Tibial artery (tissue), 4 donors: Measurements from ENCODE around the gene ITGA7.
A peak's percentile ranks its signal among the peaks of the same experiment; 100 is the strongest.

Source experiments
- DNase-seq, 2 donors: peaks; one replicate each; pipeline ENCODE4 v3.0.0-alpha.2; 2019
- H3K27ac ChIP-seq, 2 donors: fragments of 200-600 bp; sonication (generic) in 1 of 2; 1 replicate in 1 of 2; 2 replicates in 1 of 2; pipeline ENCODE4 v1.5.1; 2018 to 2019; ENCODE audit warnings: mild to moderate bottlenecking in 1 of 2
- H3K27me3 ChIP-seq, 2 donors: fragments of 200-600 bp; sonication (generic) in 1 of 2; one replicate each; pipeline versions ENCODE4 v1.5.1 to v1.6.0; 2016 to 2019
- H3K36me3 ChIP-seq, 3 donors: fragments of 200-600 bp; sonication (generic) in 2 of 3; one replicate each; pipeline ENCODE4 v1.5.1; 2016 to 2019; ENCODE audit warnings: mild to moderate bottlenecking in 2 of 3
- H3K4me1 ChIP-seq, 4 donors: fragments of 200-600 bp; sonication (generic) in 2 of 4; 1 replicate in 3 of 4; 2 replicates in 1 of 4; pipeline ENCODE4 v1.5.1; 2016 to 2019
- H3K4me3 ChIP-seq, 2 donors: fragments of 200-600 bp; sonication (generic) in 1 of 2; 1 replicate in 1 of 2; 2 replicates in 1 of 2; pipeline ENCODE4 v1.5.1; 2018 to 2019; ENCODE audit warnings: mild to moderate bottlenecking in 2 of 2
- H3K9me3 ChIP-seq, 3 donors: fragments of 200-600 bp; sonication (generic) in 1 of 3; one replicate each; pipeline ENCODE4 v1.5.1; 2016 to 2019
- intact Hi-C: fragments of 100-400 bp; cut with DNase I; formaldehyde crosslinking; loops from one replicate; pipeline ENCODE4 v1.15.0; 2023; ENCODE audit warnings: low total_unique reads
- TF ChIP-seq, protein P1 (sequence below), 2 experiments: fragments of 200-600 bp in 1 of 2; fragments of 450-650 bp in 1 of 2; IDR thresholded peaks; one replicate each; pipeline ENCODE4 v1.5.1; 2017 to 2019; ENCODE audit warnings: antibody characterized with exemption in 2 of 2, mild to moderate bottlenecking in 1 of 2, moderate library complexity in 1 of 2

The ITGA7 gene, protein sequence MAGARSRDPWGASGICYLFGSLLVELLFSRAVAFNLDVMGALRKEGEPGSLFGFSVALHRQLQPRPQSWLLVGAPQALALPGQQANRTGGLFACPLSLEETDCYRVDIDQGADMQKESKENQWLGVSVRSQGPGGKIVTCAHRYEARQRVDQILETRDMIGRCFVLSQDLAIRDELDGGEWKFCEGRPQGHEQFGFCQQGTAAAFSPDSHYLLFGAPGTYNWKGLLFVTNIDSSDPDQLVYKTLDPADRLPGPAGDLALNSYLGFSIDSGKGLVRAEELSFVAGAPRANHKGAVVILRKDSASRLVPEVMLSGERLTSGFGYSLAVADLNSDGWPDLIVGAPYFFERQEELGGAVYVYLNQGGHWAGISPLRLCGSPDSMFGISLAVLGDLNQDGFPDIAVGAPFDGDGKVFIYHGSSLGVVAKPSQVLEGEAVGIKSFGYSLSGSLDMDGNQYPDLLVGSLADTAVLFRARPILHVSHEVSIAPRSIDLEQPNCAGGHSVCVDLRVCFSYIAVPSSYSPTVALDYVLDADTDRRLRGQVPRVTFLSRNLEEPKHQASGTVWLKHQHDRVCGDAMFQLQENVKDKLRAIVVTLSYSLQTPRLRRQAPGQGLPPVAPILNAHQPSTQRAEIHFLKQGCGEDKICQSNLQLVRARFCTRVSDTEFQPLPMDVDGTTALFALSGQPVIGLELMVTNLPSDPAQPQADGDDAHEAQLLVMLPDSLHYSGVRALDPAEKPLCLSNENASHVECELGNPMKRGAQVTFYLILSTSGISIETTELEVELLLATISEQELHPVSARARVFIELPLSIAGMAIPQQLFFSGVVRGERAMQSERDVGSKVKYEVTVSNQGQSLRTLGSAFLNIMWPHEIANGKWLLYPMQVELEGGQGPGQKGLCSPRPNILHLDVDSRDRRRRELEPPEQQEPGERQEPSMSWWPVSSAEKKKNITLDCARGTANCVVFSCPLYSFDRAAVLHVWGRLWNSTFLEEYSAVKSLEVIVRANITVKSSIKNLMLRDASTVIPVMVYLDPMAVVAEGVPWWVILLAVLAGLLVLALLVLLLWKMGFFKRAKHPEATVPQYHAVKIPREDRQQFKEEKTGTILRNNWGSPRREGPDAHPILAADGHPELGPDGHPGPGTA

DNA sequence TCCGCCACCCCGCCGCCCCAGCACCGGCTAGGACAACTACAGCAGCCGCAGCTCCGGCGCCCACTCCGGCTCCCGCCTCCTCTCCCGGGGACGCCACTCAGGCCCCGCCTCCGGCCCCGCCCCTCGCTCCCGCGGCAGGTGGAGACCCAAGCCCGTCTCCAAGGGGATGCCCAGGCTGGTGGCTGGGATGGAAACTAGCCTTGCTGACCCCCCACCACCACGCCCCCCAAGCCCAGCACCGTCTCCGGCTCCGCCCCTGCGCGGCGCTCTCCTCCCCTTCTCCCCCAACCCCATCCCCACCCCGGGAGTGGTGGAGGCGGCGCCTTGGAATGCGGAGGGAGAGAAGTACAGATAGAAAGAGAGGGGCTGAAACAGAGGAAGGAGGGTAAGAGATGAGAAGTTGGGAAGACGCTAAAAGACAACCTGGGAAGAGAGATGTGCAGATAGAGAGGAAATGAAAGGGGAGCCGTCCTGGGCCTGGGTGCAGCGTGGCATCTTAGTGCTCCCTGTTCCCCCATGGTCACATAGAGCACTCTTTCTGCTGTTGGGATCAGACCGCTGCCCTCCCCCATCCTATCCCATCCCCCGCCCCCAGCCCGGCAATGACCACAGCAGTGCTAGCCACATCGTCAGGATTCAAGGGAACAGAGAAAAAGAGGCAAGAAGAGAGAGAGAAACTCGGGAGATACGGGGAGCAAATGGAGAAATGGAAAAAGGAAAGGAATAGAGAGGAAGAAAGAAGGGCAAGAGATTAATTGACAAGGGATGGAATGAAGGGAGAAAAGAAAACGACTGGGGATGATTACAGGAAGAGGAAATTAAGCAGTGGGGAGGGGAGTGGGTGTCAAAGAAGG is at the start of gene ITGA7:
ITGA7 (minus strand) TSS at position 64 of the 854 bp plus-strand sequence. CDS start 222 bp downstream, outside the sequence.
- TF ChIP-seq, protein P1, sequence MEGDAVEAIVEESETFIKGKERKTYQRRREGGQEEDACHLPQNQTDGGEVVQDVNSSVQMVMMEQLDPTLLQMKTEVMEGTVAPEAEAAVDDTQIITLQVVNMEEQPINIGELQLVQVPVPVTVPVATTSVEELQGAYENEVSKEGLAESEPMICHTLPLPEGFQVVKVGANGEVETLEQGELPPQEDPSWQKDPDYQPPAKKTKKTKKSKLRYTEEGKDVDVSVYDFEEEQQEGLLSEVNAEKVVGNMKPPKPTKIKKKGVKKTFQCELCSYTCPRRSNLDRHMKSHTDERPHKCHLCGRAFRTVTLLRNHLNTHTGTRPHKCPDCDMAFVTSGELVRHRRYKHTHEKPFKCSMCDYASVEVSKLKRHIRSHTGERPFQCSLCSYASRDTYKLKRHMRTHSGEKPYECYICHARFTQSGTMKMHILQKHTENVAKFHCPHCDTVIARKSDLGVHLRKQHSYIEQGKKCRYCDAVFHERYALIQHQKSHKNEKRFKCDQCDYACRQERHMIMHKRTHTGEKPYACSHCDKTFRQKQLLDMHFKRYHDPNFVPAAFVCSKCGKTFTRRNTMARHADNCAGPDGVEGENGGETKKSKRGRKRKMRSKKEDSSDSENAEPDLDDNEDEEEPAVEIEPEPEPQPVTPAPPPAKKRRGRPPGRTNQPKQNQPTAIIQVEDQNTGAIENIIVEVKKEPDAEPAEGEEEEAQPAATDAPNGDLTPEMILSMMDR (IDR thresholded peaks at IDR 0.05) = no peak
- peak within 1 kb of the TSS; percentile 94 to 96 for H3K4me3 ChIP-seq
- no peaks in the 10 kb centered on the region for H3K27me3 ChIP-seq
- peak within 1 kb of the TSS; percentile 96 to 98 for H3K27ac ChIP-seq
- H3K4me1 ChIP-seq = peaks cover 0 to 74% (median 43%) of the 10 kb centered on the region in 4 donors
- intact Hi-C loops = no loop called here
- H3K36me3 ChIP-seq = no peaks in the 10 kb centered on the region
- no peaks in the 10 kb centered on the region for H3K9me3 ChIP-seq
- peak; percentile 59 to 93 for DNase-seq

DNA sequence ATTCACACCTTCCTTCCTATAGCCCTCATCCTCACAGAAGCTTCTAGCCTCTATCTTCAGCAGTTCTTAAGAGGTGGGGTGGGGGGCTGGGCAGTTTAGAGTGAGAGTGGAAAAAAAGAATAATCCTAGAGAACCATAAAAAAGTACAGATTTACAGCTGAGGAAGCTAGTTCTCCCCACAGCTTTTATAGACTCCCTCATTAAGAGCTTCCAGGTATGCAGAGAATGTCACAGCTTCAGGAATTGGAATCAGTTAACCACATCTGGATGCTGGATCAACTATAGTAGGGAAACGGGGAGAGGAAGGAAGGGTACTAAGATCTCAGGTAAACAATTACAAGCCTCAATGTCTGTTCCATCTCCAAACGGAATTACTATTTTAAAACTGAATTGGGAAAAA is 47.5 kb upstream of the ITGA7 start:
- no peaks in the 10 kb centered on the region for H3K4me1 ChIP-seq
- H3K27me3 ChIP-seq = no peaks in the 10 kb centered on the region
- intact Hi-C loops = no loop called here
- H3K9me3 ChIP-seq = no peaks in the 10 kb centered on the region
- peaks cover 70 to 93% (median 75%) of the 10 kb centered on the region in 3 donors for H3K36me3 ChIP-seq
- no peak for DNase-seq
- no peak overlapping the region for H3K27ac ChIP-seq
- TF ChIP-seq, protein P1 (IDR thresholded peaks at IDR 0.05) = no peak
- no peak overlapping the region for H3K4me3 ChIP-seq

DNA sequence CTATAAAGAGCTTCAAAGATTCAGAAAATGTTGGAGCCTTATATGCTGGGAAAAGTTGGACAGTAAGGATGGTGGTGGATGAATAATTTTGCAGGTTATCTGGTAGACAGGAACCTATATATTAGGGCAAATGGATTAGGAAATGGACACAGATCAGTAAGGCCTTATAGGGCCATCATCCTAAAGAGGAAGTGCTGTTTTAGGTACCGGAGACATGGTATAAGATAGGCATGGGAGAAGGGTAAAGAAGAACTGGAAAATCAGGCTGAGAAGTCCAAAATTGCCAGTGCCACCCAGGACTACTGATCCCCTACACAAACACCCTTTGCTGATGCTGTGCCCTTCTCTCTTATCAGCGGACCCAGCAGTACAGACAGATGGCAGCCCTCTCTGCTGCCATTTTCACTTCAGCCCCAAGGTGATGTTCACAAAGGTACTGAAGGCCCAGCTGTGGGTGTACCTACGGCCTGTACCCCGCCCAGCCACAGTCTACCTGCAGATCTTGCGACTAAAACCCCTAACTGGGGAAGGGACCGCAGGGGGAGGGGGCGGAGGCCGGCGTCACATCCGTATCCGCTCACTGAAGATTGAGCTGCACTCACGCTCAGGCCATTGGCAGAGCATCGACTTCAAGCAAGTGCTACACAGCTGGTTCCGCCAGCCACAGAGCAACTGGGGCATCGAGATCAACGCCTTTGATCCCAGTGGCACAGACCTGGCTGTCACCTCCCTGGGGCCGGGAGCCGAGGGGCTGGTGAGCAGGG is 40.7 kb upstream of the ITGA7 start:
- Histone ChIP-seq H3K27me3 (no peaks in the 10 kb centered on the region), H3K9me3 (no peaks in the 10 kb centered on the region), H3K4me1 (peaks cover 0 to 30% (median 23%) of the 10 kb centered on the region in 4 donors), H3K27ac (no peak overlapping the region), H3K36me3 (peaks cover 19 to 31% (median 25%) of the 10 kb centered on the region in 3 donors), H3K4me3 (no peak overlapping the region)
- TF ChIP-seq, protein P1 (IDR thresholded peaks at IDR 0.05) = no peak
- DNase-seq = no peak
- intact Hi-C loops = loop anchor here (5.0 kb wide), 1 partner anchor 59 kb away; no protein-coding TSS in a partner anchor

DNA sequence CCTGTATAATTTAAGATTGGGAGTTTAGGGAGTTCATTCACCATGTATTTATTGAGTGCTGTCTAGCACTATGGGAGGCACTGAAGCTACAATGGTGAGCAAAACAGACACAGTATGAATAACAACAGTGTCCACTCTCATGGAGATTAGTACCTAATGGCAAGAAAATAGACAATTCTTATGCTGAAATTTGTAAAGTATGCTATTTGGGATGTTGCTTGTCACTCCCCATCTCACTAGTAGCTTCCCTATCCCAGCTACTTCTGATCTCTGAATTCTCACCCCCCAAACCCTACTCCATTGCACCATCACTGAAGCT is 39.2 kb upstream of the ITGA7 start:
- no peak overlapping the region for H3K4me3 ChIP-seq
- peaks cover 0 to 34% (median 26%) of the 10 kb centered on the region in 4 donors for H3K4me1 ChIP-seq
- no peaks in the 10 kb centered on the region for H3K27me3 ChIP-seq
- TF ChIP-seq, protein P1 (IDR thresholded peaks at IDR 0.05) = no peak
- intact Hi-C loops = loop anchor here (5.0 kb wide), 1 partner anchor 60 kb away; no protein-coding TSS in a partner anchor
- peaks cover 6 to 15% (median 9%) of the 10 kb centered on the region in 3 donors for H3K36me3 ChIP-seq
- H3K9me3 ChIP-seq = no peaks in the 10 kb centered on the region
- H3K27ac ChIP-seq = no peak overlapping the region
- no peak for DNase-seq
